ENCODE data around the gene C3orf70. TPM values are rescaled to one million over a fixed set of nuclear protein-coding genes. Genes with fewer than 3 reads are reported as not detected.
A peak's percentile ranks its signal among the peaks of the same experiment; 100 is the strongest.

The C3orf70 gene
- total RNA-seq, 4 donors from 2014 or later: 3.6 to 8.5 (median 5.0) TPM

DNA sequence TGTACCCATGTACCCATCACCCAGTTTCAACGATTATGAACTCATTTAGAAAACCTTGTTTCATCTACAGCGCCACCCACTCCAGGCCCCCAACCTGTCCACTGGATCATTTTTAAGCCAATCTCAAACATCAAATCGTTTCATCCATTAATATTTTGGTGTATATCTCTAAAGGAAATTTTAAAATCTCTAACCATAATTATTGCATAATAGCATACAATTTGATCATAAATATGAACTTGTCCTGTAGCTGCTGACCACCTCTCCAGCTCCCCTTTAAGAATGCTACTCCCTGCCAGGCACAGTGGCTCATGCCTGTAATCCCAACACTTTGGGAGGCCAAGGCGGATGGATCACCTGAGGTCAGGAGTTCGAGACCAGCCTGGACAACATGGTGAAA is 2.8 kb upstream of the C3orf70 start:
- Histone ChIP-seq H3K27me3 (peaks cover 12% of the 10 kb centered on the region), H3K36me3 (no peaks in the 10 kb centered on the region), H3K4me1 (peaks cover 25% of the 10 kb centered on the region), H3K27ac (no peak overlapping the region), H3K4me3 (no peak overlapping the region), H3K9me3 (no peaks in the 10 kb centered on the region)
- WGBS: 92% methylated on average over 5 of the region's 5 CpGs
- TF ChIP-seq POLR2A (IDR thresholded peaks at IDR 0.05) (no peak), CTCF (IDR thresholded peaks at IDR 0.05) (no peak), EP300 (IDR thresholded peaks at IDR 0.05) (no peak), POLR2AphosphoS5 (IDR thresholded peaks at IDR 0.05) (no peak)
- no peak for DNase-seq (ENCODE audit: low spot score in 2 of 2)

- Histone ChIP-seq H3K4me1 (peaks cover 25% of the 10 kb centered on the region), H3K36me3 (no peaks in the 10 kb centered on the region), H3K27me3 (peaks cover 12% of the 10 kb centered on the region), H3K4me3 (peak overlapping the region; percentile 75), H3K9me3 (no peaks in the 10 kb centered on the region), H3K27ac (peak overlapping the region; percentile 84)
- TF ChIP-seq CTCF (IDR thresholded peaks at IDR 0.05) (no peak), EP300 (IDR thresholded peaks at IDR 0.05) (no peak), POLR2A (IDR thresholded peaks at IDR 0.05) (no peak), POLR2AphosphoS5 (IDR thresholded peaks at IDR 0.05) (no peak)
- no peak for DNase-seq (ENCODE audit: low spot score in 2 of 2)
- WGBS: 66% methylated on average over 11 of the region's 16 CpGs
These were observed 1.2 kb upstream of the C3orf70 start for GRCh38 chr3:185153861-185154629.

DNA sequence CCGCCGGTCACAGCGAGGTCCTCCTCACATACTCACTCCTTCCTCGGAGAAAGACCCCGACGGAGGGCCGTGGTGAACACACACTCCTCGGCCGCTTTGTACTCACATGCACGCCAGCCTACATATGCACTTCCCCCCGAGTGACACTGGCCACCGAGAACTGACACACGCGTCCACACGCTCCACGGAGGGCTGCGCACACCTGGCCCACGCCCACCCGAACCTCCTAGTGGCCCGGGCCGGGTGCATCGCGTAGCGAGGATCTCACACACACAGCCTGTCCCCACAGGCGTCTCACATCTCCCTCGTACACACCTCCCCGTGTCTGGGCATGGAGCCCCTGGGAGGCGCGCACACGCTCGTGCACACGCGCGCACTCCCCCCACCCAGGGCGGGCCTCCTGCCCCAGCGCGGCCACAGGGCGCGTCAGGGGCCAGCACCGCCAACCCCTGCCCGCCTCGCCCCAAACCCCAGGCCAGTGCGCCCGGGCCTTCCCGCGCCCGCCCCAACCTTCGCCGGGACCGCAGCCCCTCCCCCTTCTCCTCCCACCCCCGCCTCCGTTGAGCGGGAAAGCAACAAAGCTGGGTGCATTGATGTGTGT is 411 bp upstream of the C3orf70 start:
- Histone ChIP-seq H3K4me3 (peak overlapping the region; percentile 75), H3K36me3 (no peaks in the 10 kb centered on the region), H3K27ac (peak overlapping the region; percentile 84), H3K9me3 (no peaks in the 10 kb centered on the region), H3K27me3 (peaks cover 14% of the 10 kb centered on the region), H3K4me1 (peaks cover 25% of the 10 kb centered on the region)
- TF ChIP-seq EP300 (IDR thresholded peaks at IDR 0.05) (no peak), POLR2AphosphoS5 (IDR thresholded peaks at IDR 0.05) (no peak), CTCF (IDR thresholded peaks at IDR 0.05) (no peak), POLR2A (IDR thresholded peaks at IDR 0.05) (no peak)
- WGBS: 1% methylated on average over 23 of the region's 53 CpGs
- peak in 1 of 2 donors; percentile 65 for DNase-seq (ENCODE audit: low spot score in 2 of 2)

- 6% methylated on average over 9 of the region's 9 CpGs for WGBS
- H3K27ac ChIP-seq: peak overlapping the region; percentile 84
- H3K4me1 ChIP-seq: peaks cover 25% of the 10 kb centered on the region
- no peaks in the 10 kb centered on the region for H3K36me3 ChIP-seq
- TF ChIP-seq CTCF (IDR thresholded peaks at IDR 0.05) (no peak), EP300 (IDR thresholded peaks at IDR 0.05) (no peak), POLR2A (IDR thresholded peaks at IDR 0.05) (no peak), POLR2AphosphoS5 (IDR thresholded peaks at IDR 0.05) (no peak)
- H3K4me3 ChIP-seq: peak overlapping the region; percentile 75
- peaks cover 14% of the 10 kb centered on the region for H3K27me3 ChIP-seq
- no peaks in the 10 kb centered on the region for H3K9me3 ChIP-seq
- DNase-seq (ENCODE audit: low spot score in 2 of 2): no peak
These were observed 873 bp downstream of the C3orf70 start for GRCh38 chr3:185151964-185152409.

All from suprapubic skin (tissue), 4 donors.